Hematopoietic multipotent progenitor cell treated with erythropoietin and hydrocortisone succinate and interleukin-3 and kit ligand, for 17 days (in vitro differentiated cells): Measurements from ENCODE around the gene ACSM3.

Experiments
- DNase-seq: peaks from one replicate; pipeline ENCODE4 v3.0.0-alpha.2; 2015; ENCODE audit warnings: low spot score

Gene ACSM3

DNA sequence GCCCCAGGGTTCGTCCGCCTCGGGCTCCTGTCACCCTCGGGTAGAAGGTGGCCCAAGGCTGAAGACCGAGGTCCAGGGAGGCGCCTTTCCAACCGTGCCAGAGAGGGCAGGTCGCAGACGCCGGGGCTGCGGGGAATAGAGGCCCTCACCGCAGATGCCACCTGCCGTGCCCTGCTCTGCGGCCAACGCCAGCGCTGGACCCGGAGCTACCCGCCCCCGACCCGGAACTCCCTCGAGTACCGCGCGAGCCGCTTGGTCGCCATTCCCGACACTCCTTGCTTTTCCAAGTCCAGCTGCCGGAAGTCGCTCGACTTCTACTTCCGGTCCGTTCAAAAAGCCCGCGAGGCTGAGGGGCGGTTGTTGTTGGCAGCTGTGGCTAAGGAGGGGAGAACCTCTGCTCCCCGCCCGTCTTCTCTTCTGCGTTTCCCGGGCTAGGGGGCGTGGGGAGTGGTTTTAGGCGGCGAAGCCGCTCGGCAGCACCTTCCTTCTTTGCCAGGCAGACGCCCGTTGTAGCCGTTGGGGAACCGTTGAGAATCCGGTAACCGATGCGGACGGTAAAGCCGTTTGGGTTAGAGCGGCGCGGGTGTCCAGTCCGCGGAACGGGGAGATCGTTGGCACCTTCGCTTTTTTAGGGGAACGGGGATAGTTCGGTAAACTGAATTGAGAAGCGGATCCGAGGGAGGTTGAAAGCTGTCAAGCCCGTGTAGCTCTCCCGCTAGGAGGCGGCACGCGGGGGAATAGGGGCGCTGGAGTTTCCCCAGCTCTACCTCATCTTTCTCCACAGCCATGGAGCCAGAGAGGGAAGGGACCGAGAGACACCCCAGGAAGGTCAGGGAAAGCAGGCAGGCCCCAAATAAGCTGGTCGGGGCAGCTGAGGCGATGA is 42.6 kb downstream of the ACSM3 start, which contains the start of the genes ERI2 and REXO5:
Gene ERI2, minus strand, starts transcription at position 305 of the 883 bp plus-strand sequence. Its CDS starts 42 bp downstream, at position 263.
Gene REXO5, plus strand, starts transcription at position 360 of the 883 bp plus-strand sequence. Its CDS starts 427 bp downstream, at position 787.
- DNase-seq, result peak; percentile 84

DNA sequence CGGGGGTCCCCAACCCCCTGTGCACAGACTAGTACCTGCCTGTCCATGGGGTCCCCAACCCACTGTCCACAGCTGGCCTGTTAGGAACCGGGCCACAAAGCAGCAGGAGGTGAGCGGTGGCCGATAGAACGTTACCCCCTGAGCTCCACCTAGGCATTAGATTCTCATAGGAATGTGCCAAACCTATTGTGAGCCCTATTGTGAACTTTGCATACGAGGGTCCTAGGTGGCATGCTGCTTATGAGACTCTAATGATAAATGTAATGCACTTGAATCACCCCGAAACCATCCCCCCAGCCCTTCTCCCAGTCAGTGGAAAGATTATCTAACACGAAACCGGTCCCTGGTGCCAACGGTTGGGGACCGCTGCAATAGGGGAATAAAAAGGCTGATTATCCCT is 44.0 kb downstream of the ACSM3 start:
- no peak for DNase-seq

DNA sequence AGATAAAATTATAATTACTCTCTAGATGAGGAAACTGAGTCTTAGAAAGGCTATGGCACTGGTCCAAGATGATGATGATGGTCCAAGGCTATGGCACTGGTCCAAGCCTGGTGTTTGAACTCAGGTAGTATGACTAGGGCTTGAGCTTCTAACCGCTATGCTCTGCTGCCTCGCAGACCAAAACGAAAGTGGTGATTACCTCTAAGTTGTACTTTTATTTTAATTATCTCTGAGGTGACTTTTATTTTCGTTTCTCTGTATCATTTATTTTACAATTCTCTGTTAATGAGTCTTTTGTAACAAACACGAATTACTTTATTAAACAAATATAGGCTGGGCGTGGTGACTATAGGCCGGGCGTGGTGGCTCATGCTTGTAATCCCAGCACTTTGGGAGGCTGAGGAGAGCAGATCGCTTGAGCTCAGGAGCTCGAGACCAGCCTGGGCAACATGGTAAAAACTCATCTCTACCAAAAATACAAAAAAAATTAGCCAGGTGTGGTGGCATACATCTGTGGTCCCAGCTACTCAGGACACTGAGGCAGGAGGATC is 48.1 kb downstream of the ACSM3 start:
- DNase-seq, result no peak

DNA sequence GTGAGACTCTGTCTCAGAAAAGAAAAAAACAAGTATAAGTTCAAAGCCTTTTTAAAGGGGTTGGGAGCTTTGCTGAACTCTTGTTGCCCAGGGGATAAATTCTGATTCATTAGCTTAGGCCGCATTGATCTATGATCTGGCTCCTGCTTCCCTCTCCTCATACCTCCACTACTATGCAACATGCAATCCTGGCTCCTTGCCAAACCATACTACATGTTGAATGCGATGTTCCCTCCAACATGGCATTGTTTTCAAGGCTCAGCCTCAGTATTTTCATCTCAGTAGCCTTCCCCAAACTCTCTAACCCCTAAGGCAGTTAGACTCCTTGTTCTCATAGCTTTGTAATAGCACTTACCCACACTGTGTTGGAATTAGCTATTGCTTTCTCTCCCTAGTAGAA is 48.7 kb downstream of the ACSM3 start:
- DNase-seq, result no peak

DNA sequence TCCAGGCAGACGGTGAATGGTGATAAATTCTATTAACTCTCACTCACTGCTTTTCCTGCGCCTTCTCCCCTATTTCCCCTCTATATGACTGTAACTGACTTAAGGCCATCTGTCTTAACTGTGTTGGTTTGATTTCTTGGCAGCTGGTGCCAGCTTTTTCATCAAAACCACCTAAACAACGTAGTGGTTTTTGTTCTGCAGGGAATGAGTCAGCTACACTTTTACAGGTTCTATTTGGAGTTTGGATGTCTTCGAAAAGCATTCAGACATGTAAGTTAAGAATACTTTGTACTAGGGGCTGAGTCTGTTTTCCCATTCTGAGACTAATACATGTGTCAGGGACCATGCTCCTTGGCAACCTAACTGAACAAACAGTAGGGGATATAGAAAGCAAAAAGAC is 51.0 kb downstream of the ACSM3 start:
- no peak for DNase-seq

DNA sequence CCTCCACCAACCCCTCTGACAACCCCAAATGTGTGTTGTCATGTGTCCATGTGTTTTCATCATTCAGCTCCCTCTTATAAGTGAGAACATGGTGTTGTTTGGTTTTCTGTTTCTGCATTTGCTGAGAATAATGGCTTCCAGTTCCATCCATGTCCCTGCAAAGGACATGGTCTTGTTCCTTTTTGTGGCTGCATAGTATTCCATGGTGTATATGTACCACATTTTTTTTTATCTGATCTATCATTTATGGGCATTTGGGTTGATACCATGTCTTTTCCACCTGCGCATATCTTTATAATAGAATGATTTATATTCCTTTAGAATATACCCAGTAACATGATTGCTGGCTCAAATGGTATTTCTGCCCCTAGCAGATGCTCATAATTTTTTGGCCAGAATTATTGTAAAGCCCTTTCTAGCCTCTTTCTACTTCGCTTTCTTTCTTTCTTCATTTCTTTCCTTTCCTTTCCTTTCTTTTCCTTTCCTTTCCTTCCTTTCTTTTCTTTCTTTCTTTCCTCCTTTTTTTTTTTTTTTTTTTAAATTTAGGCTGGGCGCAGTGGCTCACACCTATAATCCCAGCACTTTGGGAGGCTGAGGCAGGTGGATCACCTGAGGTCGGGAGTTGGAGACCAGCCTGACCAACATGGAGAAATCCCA is 55.2 kb downstream of the ACSM3 start:
- DNase-seq, result no peak

DNA sequence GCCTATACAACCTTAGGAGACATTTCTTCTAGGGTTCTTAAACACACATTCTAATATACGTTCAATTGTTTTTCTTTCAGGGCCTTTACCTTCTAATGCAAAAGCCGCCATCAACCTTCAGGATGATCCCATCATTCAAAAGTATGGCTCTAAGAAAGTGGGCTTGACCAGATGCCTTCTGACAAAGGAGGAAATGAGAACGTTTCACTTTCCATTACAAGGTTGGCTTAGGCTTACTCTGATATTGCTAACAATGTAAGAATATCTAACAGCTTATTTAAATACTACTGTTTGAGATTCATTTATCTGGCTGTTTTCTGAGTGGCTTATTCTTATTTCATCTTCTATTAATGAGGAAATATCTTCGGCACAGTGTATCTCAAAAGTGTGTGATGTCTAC is 57.9 kb downstream of the ACSM3 start:
- DNase-seq, result no peak

DNA sequence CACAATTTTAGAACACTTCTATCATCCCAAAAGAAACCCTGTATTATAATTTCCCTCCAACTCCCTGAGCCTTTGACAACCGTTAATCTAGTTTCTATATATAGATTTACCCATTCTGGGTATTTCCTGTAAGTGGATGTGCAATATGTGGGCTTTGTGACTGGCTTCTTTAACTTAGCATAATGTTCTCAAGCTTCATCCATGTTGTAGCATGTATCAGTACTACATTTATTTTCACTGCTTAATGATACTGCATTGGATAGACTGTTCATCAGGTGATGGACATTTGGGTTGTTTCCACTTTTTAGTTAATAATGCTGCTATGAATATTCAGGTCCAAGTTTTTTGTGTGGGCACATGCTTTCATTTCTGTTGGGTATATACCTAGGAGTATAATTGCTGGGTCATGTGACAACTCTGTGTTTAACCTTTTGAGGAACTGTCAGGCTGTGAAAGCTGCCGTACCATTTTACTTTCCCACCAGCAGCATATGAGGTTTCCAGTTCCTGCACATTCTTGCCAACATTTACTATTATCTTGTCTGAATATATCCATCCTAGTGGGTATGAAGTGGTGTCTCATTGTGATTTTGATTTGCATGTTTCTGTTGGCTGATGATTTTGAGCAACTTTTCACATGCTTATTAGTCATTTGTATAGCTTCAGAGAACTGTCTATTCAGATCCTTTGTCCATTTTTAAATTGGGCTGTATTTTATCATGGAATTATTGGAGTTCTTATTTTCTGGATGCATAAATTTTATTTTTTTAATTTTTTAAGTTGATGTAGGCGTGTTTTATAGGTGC is 58.9 kb downstream of the ACSM3 start:
- no peak for DNase-seq

DNA sequence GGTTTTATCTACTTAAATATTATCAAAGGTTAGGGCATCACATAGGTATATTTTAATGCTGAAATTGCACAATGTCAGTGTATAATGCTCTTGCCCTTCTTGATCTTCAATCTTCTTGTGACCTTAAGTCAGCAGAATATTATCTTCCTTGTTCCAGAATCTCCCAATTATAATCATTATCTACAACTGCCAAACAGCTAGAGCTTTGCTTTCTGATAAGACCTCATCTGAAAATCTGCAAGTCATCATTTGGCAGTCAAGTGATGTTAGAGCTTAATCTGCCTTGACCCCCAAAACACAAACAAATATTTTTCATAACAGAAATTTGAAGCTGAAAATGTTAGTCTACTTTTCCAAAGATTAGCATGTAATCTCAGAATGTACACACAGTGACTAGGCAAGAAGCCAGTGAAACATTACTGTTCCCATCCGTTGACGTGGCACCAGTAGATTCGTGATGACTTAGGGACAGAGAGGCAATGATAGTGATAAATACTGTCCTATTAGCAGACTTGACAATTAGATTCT is 62.3 kb downstream of the ACSM3 start:
- peak; percentile 82 for DNase-seq

DNA sequence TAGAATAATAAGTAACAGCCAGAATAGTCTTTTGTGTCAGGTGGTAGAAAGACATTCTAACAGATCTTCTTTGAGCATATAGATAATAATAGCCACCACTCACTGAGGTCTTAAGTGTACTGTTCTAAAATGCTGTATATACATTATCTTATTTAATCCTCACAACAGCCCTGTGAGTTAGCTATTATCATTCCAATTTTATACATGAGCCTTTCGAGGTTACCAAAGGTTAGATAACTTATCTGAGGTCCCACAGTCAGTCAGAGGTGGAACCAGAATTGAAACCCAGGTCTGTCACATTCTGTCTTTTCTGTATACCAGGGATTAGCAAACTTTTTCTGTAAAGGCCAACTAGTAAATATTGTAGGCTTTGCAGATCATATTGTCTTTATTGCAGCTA is 65.7 kb downstream of the ACSM3 start:
- peak; percentile 30 for DNase-seq

DNA sequence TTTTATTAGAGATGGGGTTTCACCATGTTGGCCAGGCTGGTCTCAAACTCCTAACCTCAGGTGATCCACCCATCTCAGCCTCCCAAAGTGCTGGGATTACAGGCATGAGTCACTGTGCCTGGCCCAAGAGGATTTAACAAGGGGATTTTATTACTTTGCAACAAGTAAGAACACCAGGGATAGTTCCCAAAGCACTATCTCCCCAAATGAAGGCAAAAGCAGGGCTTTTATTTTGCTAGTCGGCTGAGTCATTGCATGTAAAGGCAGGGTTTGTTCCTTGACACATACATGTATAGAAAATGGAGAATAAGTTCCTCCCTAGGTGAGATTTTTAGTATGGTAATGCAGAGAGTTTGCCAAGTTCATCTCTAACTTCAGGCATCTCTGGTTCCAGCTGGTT is 66.6 kb downstream of the ACSM3 start:
- peak; percentile 26 for DNase-seq

DNA sequence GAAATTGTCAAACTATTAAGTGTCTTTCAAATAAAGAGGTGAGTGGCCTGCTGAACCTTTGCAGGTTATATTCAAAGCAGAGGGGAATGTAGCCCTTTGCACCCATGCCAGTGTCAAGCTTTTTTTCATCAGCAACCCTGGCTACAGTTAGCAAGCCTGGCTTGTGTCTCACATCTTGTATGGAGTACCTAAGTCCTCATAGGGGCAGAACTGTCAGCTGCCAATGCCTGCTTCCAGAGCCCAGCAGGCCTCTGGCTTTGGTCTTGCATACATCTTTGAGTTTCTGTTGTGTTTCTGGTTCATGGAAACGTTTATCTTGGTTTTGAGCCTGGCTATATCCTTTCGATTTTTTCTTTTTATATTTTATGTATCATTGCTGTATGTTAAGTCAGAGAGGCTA is 69.3 kb downstream of the ACSM3 start:
- no peak for DNase-seq

DNA sequence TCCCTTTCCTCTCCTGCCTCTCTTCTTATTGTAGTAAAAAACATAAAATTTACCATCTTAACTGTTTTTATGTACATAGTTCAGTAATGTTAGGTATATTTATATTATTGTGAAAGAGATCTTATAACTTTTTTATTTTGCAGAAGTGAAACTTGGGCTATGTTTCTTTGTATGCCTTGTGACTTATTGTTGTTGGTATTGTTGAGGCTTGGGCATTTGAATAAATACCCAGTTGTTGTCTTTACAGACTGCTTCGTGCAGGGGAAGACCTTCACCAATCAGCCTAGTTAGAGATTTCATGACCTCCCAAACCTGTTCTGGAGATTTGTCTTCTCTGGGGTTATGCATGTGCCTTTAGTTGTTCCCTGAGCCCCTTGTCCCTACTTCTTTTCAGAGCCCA is 74.4 kb downstream of the ACSM3 start:
- no peak for DNase-seq

DNA sequence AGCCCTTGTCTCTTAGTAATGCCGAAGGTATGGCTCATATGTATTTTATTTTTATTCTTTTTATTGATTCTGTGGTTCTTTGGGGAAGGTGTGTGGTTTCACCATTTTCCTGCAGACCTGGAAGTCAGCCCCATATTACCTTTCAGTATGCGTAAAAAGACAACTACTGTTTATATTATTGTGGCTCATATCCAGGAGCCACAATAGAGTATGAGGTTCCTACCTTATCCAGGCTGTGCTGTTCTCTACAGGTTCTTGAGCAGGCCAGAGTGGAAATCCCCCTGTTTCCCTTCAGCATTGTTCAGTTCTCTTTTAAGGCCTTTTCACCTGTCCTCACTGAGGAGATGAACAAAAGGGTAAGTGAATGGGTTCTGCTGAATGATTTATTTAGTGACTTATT is 75.7 kb downstream of the ACSM3 start:
- DNase-seq, result no peak

DNA sequence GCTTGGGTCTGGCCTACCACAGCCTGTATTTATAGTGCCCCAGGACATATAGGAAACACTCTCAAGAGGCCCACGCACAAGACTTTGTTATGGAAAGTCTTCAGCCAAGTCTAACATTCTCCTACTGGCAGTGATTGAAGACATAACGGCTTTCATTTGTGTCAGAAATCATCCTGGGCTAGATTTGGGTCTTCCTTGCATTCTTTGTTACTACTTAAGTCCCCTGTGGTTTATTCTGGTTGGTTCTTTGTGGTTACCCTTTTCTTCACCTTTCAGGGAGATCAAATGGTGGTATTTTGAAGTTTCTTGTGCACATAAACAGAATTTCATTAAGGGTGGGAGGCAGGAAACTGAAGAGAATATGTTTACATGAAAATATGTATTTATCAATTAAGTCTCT is 80.2 kb downstream of the ACSM3 start:
- no peak for DNase-seq

DNA sequence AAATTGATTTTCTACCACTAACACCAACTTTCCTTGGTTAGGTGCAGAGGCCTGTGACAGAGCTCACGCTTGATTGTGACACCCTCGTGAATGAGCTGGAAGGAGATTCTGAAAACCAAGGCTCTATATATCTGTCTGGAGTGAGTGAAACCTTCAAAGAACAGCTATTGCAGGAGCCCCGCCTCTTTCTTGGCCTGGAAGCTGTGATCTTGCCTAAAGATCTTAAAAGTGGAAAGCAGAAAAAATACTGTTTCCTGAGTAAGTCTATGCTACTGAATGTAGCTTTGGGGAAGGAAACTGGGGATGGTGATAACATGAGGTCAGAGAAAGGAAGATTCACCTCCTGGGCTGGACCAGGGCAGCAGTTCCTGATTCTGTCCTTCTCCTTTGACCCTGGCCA is 80.8 kb downstream of the ACSM3 start:
- DNase-seq, result no peak

DNA sequence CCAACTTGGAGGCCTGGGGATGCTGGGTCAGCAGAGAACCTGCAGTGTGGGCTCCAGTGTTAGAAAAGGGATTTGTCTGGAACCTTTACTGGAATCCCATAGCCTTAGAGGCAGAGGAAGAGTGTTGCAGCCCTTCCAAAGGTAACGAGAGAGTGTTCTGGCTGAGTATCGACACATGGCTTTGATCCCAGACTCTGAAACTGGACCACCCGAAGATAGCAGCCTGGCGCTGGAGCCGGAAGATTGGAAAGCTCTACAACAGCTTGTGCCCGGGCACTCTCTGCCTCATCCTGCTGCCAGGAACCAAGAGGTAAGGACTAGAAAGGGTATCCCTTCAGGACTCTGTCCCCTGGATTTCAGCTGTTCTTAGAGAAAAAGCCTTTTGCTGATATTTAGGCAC is 82.2 kb downstream of the ACSM3 start:
- no peak for DNase-seq

DNA sequence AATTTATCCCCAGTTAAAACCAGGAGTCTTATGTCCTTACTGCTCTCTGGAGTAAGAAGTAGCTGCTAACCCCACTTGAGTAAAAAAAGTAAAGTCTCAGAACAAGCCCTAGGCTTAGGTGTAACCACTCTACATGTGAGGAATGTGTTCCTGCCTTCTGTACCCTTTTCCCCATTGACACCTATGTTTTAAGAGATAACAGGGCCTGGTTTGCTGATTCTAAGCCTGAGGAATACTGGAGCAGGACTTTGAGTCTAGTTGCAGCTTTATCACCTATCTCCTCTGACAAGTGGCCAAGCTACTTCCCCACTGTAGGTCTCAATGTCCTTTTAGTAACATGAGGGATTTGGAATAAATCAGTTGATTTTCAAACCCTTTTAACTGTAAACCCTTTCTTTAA is 82.7 kb downstream of the ACSM3 start:
- no peak for DNase-seq
